Astrocyte (in vitro differentiated cells and primary cell): ENCODE measurements around the gene COL23A1. TPM values are rescaled to one million over a fixed set of nuclear protein-coding genes. Genes with fewer than 3 reads are reported as not detected.
A peak's percentile ranks its signal among the peaks of the same experiment; 100 is the strongest.

Experiments used
- DNase-seq: peaks from one replicate; pipeline ENCODE4 v3.0.0-alpha.2; 2010; ENCODE audit warnings: low read depth
- FAIRE-seq: peaks from 2 replicates; lab custom pipeline; 2011; peaks lifted over from hg19 to GRCh38; lab: Jason Lieb, UNC
- H2AFZ ChIP-seq: 2 replicates; pipeline ENCODE4 v1.6.0; 2012; ENCODE audit warnings: low read depth, low read length, inconsistent platforms
- H3K27ac ChIP-seq: 2 replicates; pipeline ENCODE4 v1.5.1; 2011; ENCODE audit warnings: low read depth, low read length, inconsistent platforms
- H3K27me3 ChIP-seq: 2 replicates; pipeline ENCODE4 v1.6.0; 2011; ENCODE audit warnings: low read length, inconsistent platforms; ENCODE audit not compliant: insufficient read depth
- H3K36me3 ChIP-seq: 2 replicates; pipeline ENCODE4 v1.5.1; 2011; ENCODE audit warnings: low read length, inconsistent platforms; ENCODE audit not compliant: insufficient read depth
- H3K4me1 ChIP-seq: 2 replicates; pipeline ENCODE4 v1.5.1; 2011; ENCODE audit warnings: low read length, inconsistent platforms; ENCODE audit not compliant: insufficient read depth
- H3K4me2 ChIP-seq: 2 replicates; pipeline ENCODE4 v1.6.0; 2012; ENCODE audit warnings: low read length, inconsistent platforms
- H3K4me3 ChIP-seq: 2 replicates; pipeline ENCODE4 v1.5.1; 2011; ENCODE audit warnings: low read depth, mild to moderate bottlenecking, low read length, inconsistent platforms; ENCODE audit not compliant: insufficient read depth
- H3K79me2 ChIP-seq: 2 replicates; pipeline ENCODE4 v1.6.0; 2012; ENCODE audit warnings: mild to moderate bottlenecking, low read length, inconsistent platforms; ENCODE audit not compliant: insufficient read depth
- H3K9ac ChIP-seq: 2 replicates; pipeline ENCODE4 v1.6.0; 2012; ENCODE audit warnings: mild to moderate bottlenecking, low read length, inconsistent platforms
- H3K9me3 ChIP-seq: 2 replicates; pipeline ENCODE4 v1.5.1; 2012; ENCODE audit warnings: low read depth, mild to moderate bottlenecking, low read length, inconsistent platforms; ENCODE audit not compliant: insufficient read depth
- H4K20me1 ChIP-seq: 2 replicates; pipeline ENCODE4 v1.6.0; 2012; ENCODE audit warnings: low read length, inconsistent platforms; ENCODE audit not compliant: insufficient read depth
- H3K27ac Mint-ChIP-seq: one replicate; pipeline ENCODE4 v1.8.0; 2021; ENCODE audit warnings: mild to moderate bottlenecking, mixed read lengths; ENCODE audit not compliant: unreplicated experiment
- H3K27me3 Mint-ChIP-seq: one replicate; pipeline ENCODE4 v1.8.0; 2021; ENCODE audit warnings: low read depth, mixed read lengths; ENCODE audit not compliant: unreplicated experiment
- H3K36me3 Mint-ChIP-seq: one replicate; pipeline ENCODE4 v1.8.0; 2021; ENCODE audit warnings: low read depth, mixed read lengths; ENCODE audit not compliant: unreplicated experiment
- H3K4me1 Mint-ChIP-seq: one replicate; pipeline ENCODE4 v1.8.0; 2021; ENCODE audit warnings: low read depth, mixed read lengths; ENCODE audit not compliant: unreplicated experiment
- H3K4me3 Mint-ChIP-seq: one replicate; pipeline ENCODE4 v1.8.0; 2021; ENCODE audit warnings: mild to moderate bottlenecking, moderate library complexity, mixed read lengths; ENCODE audit not compliant: unreplicated experiment
- H3K9me3 Mint-ChIP-seq: one replicate; pipeline ENCODE4 v1.8.0; 2021; ENCODE audit warnings: mild to moderate bottlenecking, mixed read lengths; ENCODE audit not compliant: unreplicated experiment
- CTCF ChIP-seq: IDR thresholded peaks from 2 replicates; pipeline ENCODE4 v1.5.1; 2011; ENCODE audit warnings: low read depth, mild to moderate bottlenecking, inconsistent platforms, low read length, moderate library complexity; ENCODE audit not compliant: insufficient read depth
- EZH2 ChIP-seq: IDR thresholded peaks from 2 replicates; pipeline ENCODE4 v1.6.1; 2012; ENCODE audit warnings: mild to moderate bottlenecking, low read length, inconsistent platforms; ENCODE audit not compliant: insufficient read depth
- total RNA-seq: library from RNA; stranded (reverse); gene quantifications from 2 replicates; pipeline ENCODE4 v1.2.1, GENCODE V29; 2021

Gene COL23A1
- total RNA-seq, 1 donor from 2014 or later = 0.16 TPM

GRCh38 chr5:178396796-178397720 lies 193.1 kb downstream of the COL23A1 start:
- Histone ChIP-seq H3K9ac (no peak overlapping the region), H3K27ac (no peak overlapping the region), H3K4me3 (no peak overlapping the region), H4K20me1 (no peaks in the 10 kb centered on the region), H3K4me2 (no peak overlapping the region), H3K27me3 (no peaks in the 10 kb centered on the region), H3K9me3 (no peaks in the 10 kb centered on the region), H3K4me1 (no peaks in the 10 kb centered on the region), H2AFZ (no peak overlapping the region), H3K36me3 (no peaks in the 10 kb centered on the region), H3K79me2 (no peaks in the 10 kb centered on the region)
- peaks cover 37% of the 10 kb centered on the region for H3K27me3 Mint-ChIP-seq
- no peak overlapping the region for H3K27ac Mint-ChIP-seq
- FAIRE-seq (no peak), DNase-seq (no peak)
- no peaks in the 10 kb centered on the region for H3K36me3 Mint-ChIP-seq
- no peak overlapping the region for H3K4me3 Mint-ChIP-seq
- H3K4me1 Mint-ChIP-seq = no peaks in the 10 kb centered on the region
- peaks cover 3% of the 10 kb centered on the region for H3K9me3 Mint-ChIP-seq
- TF ChIP-seq CTCF (no peak), EZH2 (no peak)

GRCh38 chr5:178394074-178394473 lies 196.1 kb downstream of the COL23A1 start:
- no peaks in the 10 kb centered on the region for H3K36me3 Mint-ChIP-seq
- Histone ChIP-seq H3K4me2 (no peak overlapping the region), H2AFZ (no peak overlapping the region), H3K9ac (no peak overlapping the region), H3K79me2 (no peaks in the 10 kb centered on the region), H3K9me3 (no peaks in the 10 kb centered on the region), H3K4me1 (no peaks in the 10 kb centered on the region), H3K36me3 (no peaks in the 10 kb centered on the region), H3K27me3 (no peaks in the 10 kb centered on the region), H4K20me1 (no peaks in the 10 kb centered on the region), H3K27ac (no peak overlapping the region), H3K4me3 (no peak overlapping the region)
- no peaks in the 10 kb centered on the region for H3K9me3 Mint-ChIP-seq
- peak overlapping the region; percentile 41 for H3K27ac Mint-ChIP-seq
- no peak overlapping the region for H3K4me3 Mint-ChIP-seq
- H3K4me1 Mint-ChIP-seq = no peaks in the 10 kb centered on the region
- DNase-seq = no peak
- TF ChIP-seq EZH2 = no peak
- TF ChIP-seq CTCF = no peak
- no peak for FAIRE-seq
- peaks cover 46% of the 10 kb centered on the region for H3K27me3 Mint-ChIP-seq

GRCh38 chr5:178392931-178393394 lies 197.2 kb downstream of the COL23A1 start:
- Histone ChIP-seq H3K4me1 (no peaks in the 10 kb centered on the region), H3K27me3 (no peaks in the 10 kb centered on the region), H2AFZ (no peak overlapping the region), H3K4me2 (no peak overlapping the region), H3K4me3 (no peak overlapping the region), H3K36me3 (no peaks in the 10 kb centered on the region), H3K79me2 (no peaks in the 10 kb centered on the region), H3K9ac (no peak overlapping the region), H3K27ac (no peak overlapping the region), H4K20me1 (no peaks in the 10 kb centered on the region), H3K9me3 (no peaks in the 10 kb centered on the region)
- peaks cover 3% of the 10 kb centered on the region for H3K4me1 Mint-ChIP-seq
- no peak for TF ChIP-seq EZH2
- TF ChIP-seq CTCF = no peak
- H3K9me3 Mint-ChIP-seq = no peaks in the 10 kb centered on the region
- H3K36me3 Mint-ChIP-seq = no peaks in the 10 kb centered on the region
- DNase-seq (no peak), FAIRE-seq (no peak)
- H3K27me3 Mint-ChIP-seq = peaks cover 53% of the 10 kb centered on the region
- no peak overlapping the region for H3K4me3 Mint-ChIP-seq
- no peak overlapping the region for H3K27ac Mint-ChIP-seq
